OCI-LY7 (cell line): ENCODE results near the gene HSD11B1L. TPM values are rescaled to one million over a fixed set of nuclear protein-coding genes. Genes with fewer than 3 reads are reported as not detected.

Experiments used
- BruUV-seq: library from RNA; stranded (reverse); fragments of 400-500 nt; replicated peaks from 2 replicates; lab custom pipeline; 2021; lab: Mats Ljungman, UMichigan
- CTCF ChIA-PET: fragments of 300-600 bp; sonication (Branson Sonifier 250); formaldehyde crosslinking; loops from one replicate; lab custom pipeline; 2022; ENCODE audit warnings: antibody characterized with exemption; ENCODE audit not compliant: unreplicated experiment; lab: Charles Lee
- POLR2A ChIA-PET: fragments of 300-600 bp; sonication (Branson Sonifier 250); formaldehyde crosslinking; loops from one replicate; lab custom pipeline; 2022; ENCODE audit warnings: antibody characterized with exemption; lab: Charles Lee
- DNase-seq: peaks from one replicate; pipeline ENCODE4 v3.0.0-alpha.2; 2015; ENCODE audit warnings: low spot score
- H2AFZ ChIP-seq: fragments of 200-600 bp; sonication (generic), shearing (Covaris generic); 2 replicates; pipeline ENCODE4 v1.6.1; 2014; ENCODE audit warnings: mild to moderate bottlenecking, antibody characterized with exemption, low read length, moderate library complexity
- H3K27ac ChIP-seq: fragments of 200-600 bp; sonication (generic); 2 replicates; pipeline ENCODE4 v1.5.1; 2014; ENCODE audit warnings: mixed run types, low read depth, mild to moderate bottlenecking, moderate library complexity, low read length, inconsistent platforms; ENCODE audit not compliant: poor library complexity, severe bottlenecking
- H3K36me3 ChIP-seq: fragments of 200-600 bp; sonication (generic); 2 replicates; pipeline ENCODE4 v1.6.1; 2014; ENCODE audit warnings: mild to moderate bottlenecking, antibody characterized with exemption, low read length, moderate library complexity, mixed read lengths; ENCODE audit not compliant: insufficient read depth
- H3K4me1 ChIP-seq: fragments of 200-600 bp; sonication (generic); 2 replicates; pipeline ENCODE4 v1.5.1; 2014; ENCODE audit warnings: mild to moderate bottlenecking, low read length; ENCODE audit not compliant: insufficient read depth, poor library complexity, severe bottlenecking
- H3K4me2 ChIP-seq: fragments of 200-600 bp; sonication (generic); 2 replicates; pipeline ENCODE4 v1.6.1; 2014; ENCODE audit warnings: mild to moderate bottlenecking, low read length
- H3K4me3 ChIP-seq: fragments of 200-600 bp; sonication (generic); 2 replicates; pipeline ENCODE4 v1.5.1; 2014; ENCODE audit warnings: mild to moderate bottlenecking, low read depth, low read length; ENCODE audit not compliant: poor library complexity, severe bottlenecking
- H3K79me2 ChIP-seq: fragments of 200-600 bp; sonication (generic); 2 replicates; pipeline ENCODE4 v1.6.1; 2016; ENCODE audit warnings: low read depth, mild to moderate bottlenecking, low read length, moderate library complexity, mixed read lengths; ENCODE audit not compliant: insufficient read depth
- H3K9me2 ChIP-seq: fragments of 200-600 bp; sonication (generic); 2 replicates; pipeline ENCODE4 v1.6.1; 2016; ENCODE audit warnings: mild to moderate bottlenecking, low read length, mixed read lengths; ENCODE audit not compliant: insufficient read depth
- H3K9me3 ChIP-seq: fragments of 200-600 bp; sonication (generic); 2 replicates; pipeline ENCODE4 v1.6.1; 2014; ENCODE audit warnings: mild to moderate bottlenecking, mixed run types, low read length, mixed read lengths
- H4K20me1 ChIP-seq: fragments of 200-600 bp; sonication (generic); 2 replicates; pipeline ENCODE4 v1.6.1; 2014; ENCODE audit warnings: mild to moderate bottlenecking, antibody characterized with exemption, low read length, moderate library complexity, mixed read lengths; ENCODE audit not compliant: insufficient read depth
- EZH2phosphoT487 ChIP-seq: fragments of 200-600 bp; sonication (generic); IDR thresholded peaks from 2 replicates; pipeline ENCODE4 v1.6.1; 2018; ENCODE audit warnings: low read depth, borderline replicate concordance, mild to moderate bottlenecking, mixed run types, antibody characterized with exemption, low read length, moderate library complexity, mixed read lengths
- intact Hi-C: fragments of 100-400 bp; cut with micrococcal nuclease; formaldehyde crosslinking; loops from one replicate; pipeline ENCODE4 v1.10.0; 2022; ENCODE audit not compliant: unreplicated experiment
- total RNA-seq, 2 experiments: library from RNA; depleted of rRNA in 1 of 2; stranded (reverse); fragments of >200 nt in 1 of 2; shearing (Covaris generic) in 1 of 2; gene quantifications; 2 replicates each; pipeline ENCODE4 v1.2.3, GENCODE V29; 2014 to 2022
- TF ChIP-seq, protein P1 (sequence below): fragments of 200-600 bp; sonication (generic); conservative IDR thresholded peaks from 2 replicates; pipeline ENCODE4 v1.5.1; 2014; ENCODE audit warnings: mild to moderate bottlenecking, antibody characterized with exemption, low read length, moderate library complexity, mixed read lengths

The HSD11B1L gene
- total RNA-seq, 2 experiments from 2014 or later, result 4.6 to 4.9 TPM

DNA sequence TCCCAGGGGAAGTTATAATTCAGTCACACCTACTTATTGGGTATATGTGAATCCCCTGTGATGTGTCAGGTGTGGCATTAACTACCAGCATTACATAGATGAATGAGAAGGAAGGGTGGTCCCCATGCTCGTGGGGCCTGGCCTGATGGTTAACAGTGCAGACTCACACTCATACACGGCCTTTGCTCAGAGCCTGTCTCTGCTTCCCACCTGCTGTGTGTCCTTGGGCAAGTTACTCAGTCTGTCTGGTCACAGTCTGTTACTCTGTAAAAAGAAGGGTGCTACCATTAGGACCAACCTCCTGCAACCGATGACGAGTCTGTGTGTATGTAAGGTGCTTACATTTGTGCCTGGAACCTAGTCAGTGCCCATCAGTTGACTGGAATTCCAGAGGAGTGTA, 34.1 kb upstream of the HSD11B1L start:
- H3K4me3 ChIP-seq, result no peak overlapping the region
- intact Hi-C loops, result no loop called here
- H3K79me2 ChIP-seq, result peaks cover 47% of the 10 kb centered on the region
- no peaks in the 10 kb centered on the region for H3K4me1 ChIP-seq
- no peaks in the 10 kb centered on the region for H3K9me2 ChIP-seq
- POLR2A ChIA-PET, result no interaction called here
- H2AFZ ChIP-seq, result no peak overlapping the region
- H3K36me3 ChIP-seq, result peaks cover 93% of the 10 kb centered on the region
- no TSS peak for BruUV-seq
- peaks cover 23% of the 10 kb centered on the region for H4K20me1 ChIP-seq
- no peak overlapping the region for H3K4me2 ChIP-seq
- DNase-seq, result no peak
- TF ChIP-seq, protein P1, sequence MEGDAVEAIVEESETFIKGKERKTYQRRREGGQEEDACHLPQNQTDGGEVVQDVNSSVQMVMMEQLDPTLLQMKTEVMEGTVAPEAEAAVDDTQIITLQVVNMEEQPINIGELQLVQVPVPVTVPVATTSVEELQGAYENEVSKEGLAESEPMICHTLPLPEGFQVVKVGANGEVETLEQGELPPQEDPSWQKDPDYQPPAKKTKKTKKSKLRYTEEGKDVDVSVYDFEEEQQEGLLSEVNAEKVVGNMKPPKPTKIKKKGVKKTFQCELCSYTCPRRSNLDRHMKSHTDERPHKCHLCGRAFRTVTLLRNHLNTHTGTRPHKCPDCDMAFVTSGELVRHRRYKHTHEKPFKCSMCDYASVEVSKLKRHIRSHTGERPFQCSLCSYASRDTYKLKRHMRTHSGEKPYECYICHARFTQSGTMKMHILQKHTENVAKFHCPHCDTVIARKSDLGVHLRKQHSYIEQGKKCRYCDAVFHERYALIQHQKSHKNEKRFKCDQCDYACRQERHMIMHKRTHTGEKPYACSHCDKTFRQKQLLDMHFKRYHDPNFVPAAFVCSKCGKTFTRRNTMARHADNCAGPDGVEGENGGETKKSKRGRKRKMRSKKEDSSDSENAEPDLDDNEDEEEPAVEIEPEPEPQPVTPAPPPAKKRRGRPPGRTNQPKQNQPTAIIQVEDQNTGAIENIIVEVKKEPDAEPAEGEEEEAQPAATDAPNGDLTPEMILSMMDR, result no peak
- no peak overlapping the region for H3K27ac ChIP-seq
- H3K9me3 ChIP-seq, result no peaks in the 10 kb centered on the region
- CTCF ChIA-PET, result no interaction called here

DNA sequence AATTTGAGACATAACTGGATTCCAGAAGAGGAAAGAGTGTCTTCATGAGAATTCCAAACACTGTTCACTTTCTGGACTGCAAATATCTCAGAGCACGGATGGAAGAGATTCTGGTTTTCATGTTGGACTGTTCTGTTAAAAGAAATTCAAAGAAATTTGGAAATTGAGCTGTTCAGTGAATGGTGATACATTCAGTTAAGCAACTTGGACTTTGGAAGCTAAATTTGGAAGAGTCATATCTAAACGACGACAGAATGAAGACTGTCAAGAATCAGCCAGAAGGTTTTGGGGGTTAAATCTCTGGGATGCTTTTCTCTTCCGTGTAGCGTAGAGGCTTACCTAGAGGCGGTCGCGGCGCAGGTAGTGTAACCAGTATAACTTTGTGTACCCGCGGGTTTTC, 32.4 kb upstream of the HSD11B1L start:
- Histone ChIP-seq H3K4me1 (no peaks in the 10 kb centered on the region), H3K9me2 (no peaks in the 10 kb centered on the region), H3K4me2 (no peak overlapping the region), H3K79me2 (peaks cover 29% of the 10 kb centered on the region), H3K27ac (no peak overlapping the region), H3K4me3 (no peak overlapping the region), H3K9me3 (no peaks in the 10 kb centered on the region), H4K20me1 (peaks cover 22% of the 10 kb centered on the region), H3K36me3 (peaks cover 93% of the 10 kb centered on the region), H2AFZ (no peak overlapping the region)
- CTCF ChIA-PET, result no interaction called here
- no peak for TF ChIP-seq EZH2phosphoT487
- TF ChIP-seq, protein P1, result no peak
- POLR2A ChIA-PET, result no interaction called here
- intact Hi-C loops, result no loop called here
- BruUV-seq, result no TSS peak
- DNase-seq, result no peak

DNA sequence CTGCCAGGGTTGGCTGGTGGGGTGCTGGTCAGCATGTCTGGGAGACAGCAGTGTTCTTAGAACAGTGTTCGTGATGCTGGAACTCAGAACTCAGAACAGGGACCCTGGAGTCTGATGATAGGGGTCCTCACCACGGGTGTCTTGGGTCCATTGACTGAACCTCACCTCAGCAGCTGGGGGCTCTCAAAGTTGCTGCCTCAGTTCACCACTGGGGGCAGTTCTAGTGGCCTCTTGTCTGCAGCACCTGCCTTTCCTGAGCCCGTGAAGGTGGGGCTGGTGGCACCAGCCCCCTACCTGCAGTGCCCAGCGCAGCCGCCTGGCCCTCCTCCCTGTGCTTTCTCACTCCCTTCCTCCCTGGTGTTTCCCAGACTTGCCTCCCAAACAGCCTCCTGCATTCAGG, 29.5 kb upstream of the HSD11B1L start:
- no TSS peak for BruUV-seq
- 0 out of 2 replicates have a peak, but pooled peaks cover 2% of the 10 kb centered on the region for H3K79me2 ChIP-seq
- H3K9me3 ChIP-seq, result no peaks in the 10 kb centered on the region
- peaks cover 2% of the 10 kb centered on the region; the same call in 1 of the 2 replicates for H4K20me1 ChIP-seq
- H2AFZ ChIP-seq, result no peak overlapping the region
- H3K4me2 ChIP-seq, result no peak overlapping the region
- peaks cover 93% of the 10 kb centered on the region for H3K36me3 ChIP-seq
- DNase-seq, result no peak
- no peak for TF ChIP-seq EZH2phosphoT487
- TF ChIP-seq, protein P1, result peak; percentile 35; the same call in 1 of the 2 replicates
- no peak overlapping the region for H3K27ac ChIP-seq
- CTCF ChIA-PET, result no interaction called here
- H3K4me1 ChIP-seq, result no peaks in the 10 kb centered on the region
- intact Hi-C loops, result no loop called here
- POLR2A ChIA-PET, result no interaction called here
- H3K9me2 ChIP-seq, result no peaks in the 10 kb centered on the region
- no peak overlapping the region for H3K4me3 ChIP-seq
